Measurements from ENCODE around the gene SMYD3. TPM values are rescaled to one million over a fixed set of nuclear protein-coding genes. Genes with fewer than 3 reads are reported as not detected.

SMYD3 gene
- total RNA-seq, 4 donors from 2014 or later, result 11.6 to 26.9 (median 18.3) TPM

DNA sequence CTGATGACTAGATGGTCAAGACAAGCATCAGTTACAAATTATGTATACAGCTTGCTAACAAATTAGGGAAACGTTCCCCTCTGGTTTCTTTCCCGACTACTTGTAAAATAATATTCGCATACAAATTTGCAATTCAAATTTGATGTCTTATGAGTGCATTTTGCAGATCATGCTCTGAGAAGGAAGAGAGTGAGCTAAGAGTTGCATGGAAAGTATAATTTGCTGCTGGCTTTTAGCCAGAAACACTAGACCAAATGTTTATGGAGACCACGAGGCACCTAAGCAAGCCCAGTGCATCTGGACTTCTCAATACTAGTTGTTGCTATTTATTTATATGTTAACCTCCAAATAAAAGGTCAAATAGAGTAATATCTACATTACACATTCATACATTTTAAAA, 216.0 kb downstream of the SMYD3 start:
- no peak for TF ChIP-seq POLR2AphosphoS5 (IDR thresholded peaks at IDR 0.05)
- TF ChIP-seq, protein P1, sequence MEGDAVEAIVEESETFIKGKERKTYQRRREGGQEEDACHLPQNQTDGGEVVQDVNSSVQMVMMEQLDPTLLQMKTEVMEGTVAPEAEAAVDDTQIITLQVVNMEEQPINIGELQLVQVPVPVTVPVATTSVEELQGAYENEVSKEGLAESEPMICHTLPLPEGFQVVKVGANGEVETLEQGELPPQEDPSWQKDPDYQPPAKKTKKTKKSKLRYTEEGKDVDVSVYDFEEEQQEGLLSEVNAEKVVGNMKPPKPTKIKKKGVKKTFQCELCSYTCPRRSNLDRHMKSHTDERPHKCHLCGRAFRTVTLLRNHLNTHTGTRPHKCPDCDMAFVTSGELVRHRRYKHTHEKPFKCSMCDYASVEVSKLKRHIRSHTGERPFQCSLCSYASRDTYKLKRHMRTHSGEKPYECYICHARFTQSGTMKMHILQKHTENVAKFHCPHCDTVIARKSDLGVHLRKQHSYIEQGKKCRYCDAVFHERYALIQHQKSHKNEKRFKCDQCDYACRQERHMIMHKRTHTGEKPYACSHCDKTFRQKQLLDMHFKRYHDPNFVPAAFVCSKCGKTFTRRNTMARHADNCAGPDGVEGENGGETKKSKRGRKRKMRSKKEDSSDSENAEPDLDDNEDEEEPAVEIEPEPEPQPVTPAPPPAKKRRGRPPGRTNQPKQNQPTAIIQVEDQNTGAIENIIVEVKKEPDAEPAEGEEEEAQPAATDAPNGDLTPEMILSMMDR (IDR thresholded peaks at IDR 0.05), result no peak
- TF ChIP-seq POLR2A (IDR thresholded peaks at IDR 0.05), result no peak
- TF ChIP-seq EP300 (IDR thresholded peaks at IDR 0.05), result no peak
- Histone ChIP-seq H3K27ac (no peak overlapping the region), H3K4me1 (no peaks in the 10 kb centered on the region), H3K27me3 (no peaks in the 10 kb centered on the region), H3K4me3 (no peak overlapping the region), H3K9me3 (no peaks in the 10 kb centered on the region), H3K36me3 (no peaks in the 10 kb centered on the region)
- WGBS, 2 donors (ENCODE audit: low coverage in 1 of 2), result 70 to 73% methylated on average over 4 of the region's 4 CpGs
- no peak for ATAC-seq

DNA sequence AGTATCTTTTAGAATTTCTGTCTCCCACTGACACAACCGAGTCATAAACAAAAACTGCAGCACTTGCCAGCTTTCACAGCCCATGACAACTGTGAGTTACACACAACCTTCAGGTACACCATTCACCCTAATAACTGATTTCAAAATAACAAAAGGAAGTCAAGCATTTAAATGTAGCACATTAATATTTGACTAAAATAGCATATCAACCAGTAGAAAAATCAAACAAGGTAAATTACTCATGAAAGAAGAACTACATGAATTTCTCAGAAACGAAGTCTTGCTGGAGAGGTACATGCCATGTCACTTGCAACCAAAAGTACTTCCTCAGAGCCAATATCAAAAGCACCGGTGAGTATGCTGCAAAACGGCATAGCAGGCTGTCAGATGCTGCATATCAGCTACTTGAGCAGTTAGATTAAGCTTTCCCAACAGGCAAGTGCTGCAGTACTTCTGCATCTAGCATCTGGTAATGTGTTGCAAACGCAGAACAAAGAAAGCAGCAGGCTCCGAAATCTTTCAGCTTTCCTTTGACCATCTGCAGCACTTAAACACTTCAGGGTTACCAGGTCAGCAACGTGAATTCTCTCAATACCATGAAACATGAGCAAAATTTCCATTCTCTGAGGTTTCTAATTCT, 223.2 kb downstream of the SMYD3 start:
- 54 to 75% methylated on average over 5 to 7 of the region's 7 CpGs for WGBS, 2 donors (ENCODE audit: low coverage in 1 of 2)
- ATAC-seq, result no peak
- H3K9me3 ChIP-seq, result no peaks in the 10 kb centered on the region
- no peak overlapping the region for H3K27ac ChIP-seq
- no peaks in the 10 kb centered on the region for H3K4me1 ChIP-seq
- H3K27me3 ChIP-seq, result no peaks in the 10 kb centered on the region
- TF ChIP-seq POLR2AphosphoS5 (IDR thresholded peaks at IDR 0.05) (no peak), EP300 (IDR thresholded peaks at IDR 0.05) (no peak), POLR2A (IDR thresholded peaks at IDR 0.05) (no peak)
- TF ChIP-seq, protein P1 (IDR thresholded peaks at IDR 0.05), result no peak
- H3K4me3 ChIP-seq, result no peak overlapping the region
- H3K36me3 ChIP-seq, result no peaks in the 10 kb centered on the region

DNA sequence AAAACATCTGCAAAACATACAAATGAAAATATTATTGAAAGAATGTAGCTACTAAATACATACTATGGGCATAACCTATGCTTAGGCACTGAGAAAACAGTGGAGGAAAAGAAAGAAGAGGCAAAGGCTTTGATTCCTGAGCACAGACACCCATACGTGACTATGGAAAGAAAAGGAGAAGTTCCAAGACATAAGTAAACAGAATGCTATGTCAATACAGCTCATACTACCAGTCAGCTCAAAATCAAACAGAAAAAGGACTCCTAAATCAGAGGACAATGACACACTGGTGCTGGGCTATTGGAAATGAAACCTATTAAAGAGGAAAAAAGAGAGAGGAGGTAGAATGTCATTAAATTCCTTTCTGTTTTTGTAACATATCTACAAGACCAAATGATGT, 225.4 kb downstream of the SMYD3 start:
- no peak overlapping the region for H3K27ac ChIP-seq
- no peak overlapping the region for H3K4me3 ChIP-seq
- no peaks in the 10 kb centered on the region for H3K9me3 ChIP-seq
- TF ChIP-seq POLR2AphosphoS5 (IDR thresholded peaks at IDR 0.05), result no peak
- TF ChIP-seq POLR2A (IDR thresholded peaks at IDR 0.05), result no peak
- TF ChIP-seq, protein P1 (IDR thresholded peaks at IDR 0.05), result no peak
- TF ChIP-seq EP300 (IDR thresholded peaks at IDR 0.05), result no peak
- H3K27me3 ChIP-seq, result no peaks in the 10 kb centered on the region
- no peak for ATAC-seq
- no peaks in the 10 kb centered on the region for H3K4me1 ChIP-seq
- WGBS, 2 donors (ENCODE audit: low coverage in 1 of 2), result 29 to 71% methylated on average over 1 of the region's 1 CpG
- H3K36me3 ChIP-seq, result no peaks in the 10 kb centered on the region

DNA sequence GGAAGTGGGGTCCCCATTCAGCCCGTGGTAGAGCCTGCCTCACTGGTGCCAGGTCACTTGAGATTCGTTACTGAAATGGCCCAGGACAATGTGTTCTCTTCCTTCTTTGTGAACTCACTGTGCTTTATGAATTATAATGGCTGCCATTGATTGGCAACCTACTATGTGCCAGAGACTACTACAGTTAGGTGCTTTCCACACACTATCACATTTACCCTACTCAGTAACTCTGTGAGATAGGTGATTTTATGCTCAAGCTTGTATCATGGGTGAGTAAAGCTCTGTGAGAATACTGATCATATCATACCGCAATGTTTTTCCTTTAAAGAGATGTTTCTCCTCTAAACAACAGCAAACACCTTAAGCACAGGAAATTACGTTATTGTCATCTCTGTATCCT, 225.9 kb downstream of the SMYD3 start:
- Histone ChIP-seq H3K36me3 (no peaks in the 10 kb centered on the region), H3K4me3 (no peak overlapping the region), H3K27me3 (no peaks in the 10 kb centered on the region), H3K4me1 (no peaks in the 10 kb centered on the region), H3K27ac (no peak overlapping the region), H3K9me3 (no peaks in the 10 kb centered on the region)
- TF ChIP-seq, protein P1 (IDR thresholded peaks at IDR 0.05), result no peak
- TF ChIP-seq EP300 (IDR thresholded peaks at IDR 0.05) (no peak), POLR2AphosphoS5 (IDR thresholded peaks at IDR 0.05) (no peak), POLR2A (IDR thresholded peaks at IDR 0.05) (no peak)
- WGBS, 2 donors (ENCODE audit: low coverage in 1 of 2), result 80 to 90% methylated on average over 4 of the region's 4 CpGs
- no peak for ATAC-seq

DNA sequence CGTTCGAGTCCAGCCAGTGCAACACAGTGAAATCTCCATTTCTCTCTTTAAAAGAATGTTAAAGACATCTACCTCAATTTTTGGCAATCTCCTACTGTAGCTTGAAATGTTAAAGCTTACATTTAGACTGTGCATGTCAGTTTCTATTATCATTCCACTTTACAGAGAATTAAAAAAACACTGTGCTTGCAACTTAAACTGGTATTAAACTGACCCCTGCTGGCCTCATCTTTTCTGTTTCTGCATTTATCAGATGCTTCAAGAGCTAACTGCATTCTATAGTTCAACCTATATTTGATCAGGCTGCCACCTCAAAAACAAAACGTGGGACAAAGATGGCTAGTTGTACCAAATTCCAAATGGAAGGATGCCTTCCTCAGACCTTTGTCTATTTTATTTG, 226.5 kb downstream of the SMYD3 start:
- no peak overlapping the region for H3K27ac ChIP-seq
- no peak overlapping the region for H3K4me3 ChIP-seq
- no peak for TF ChIP-seq POLR2AphosphoS5 (IDR thresholded peaks at IDR 0.05)
- TF ChIP-seq, protein P1 (IDR thresholded peaks at IDR 0.05), result peak in 2 of 4 experiments; percentile 12 to 27
- WGBS, 2 donors (ENCODE audit: low coverage in 1 of 2), result 79 to 94% methylated on average over 3 of the region's 3 CpGs
- H3K36me3 ChIP-seq, result no peaks in the 10 kb centered on the region
- H3K9me3 ChIP-seq, result no peaks in the 10 kb centered on the region
- H3K4me1 ChIP-seq, result no peaks in the 10 kb centered on the region
- H3K27me3 ChIP-seq, result no peaks in the 10 kb centered on the region
- no peak for ATAC-seq

Measured in gastroesophageal sphincter (tissue), 4 donors.